Stimulated activated CD4-positive, alpha-beta T cell treated with anti-CD3 and anti-CD28 coated beads, Interleukin-12 subunit alpha, Interleukin-12 subunit beta, amount 100 ng/mL, for 24 hours (primary cell): ENCODE measurements around the gene POMT2.
"Not testable (repeated sequence)": the region's sequence is repeated elsewhere in the genome, so short reads cannot be mapped to it uniquely, and the experiment has no call there.

Experiments
- DNase-seq, 2 experiments: peaks; one replicate each; pipeline ENCODE4 v3.0.0-alpha.2; 2020; ENCODE audit warnings: low read depth in 2 of 2

POMT2 gene

GRCh38 chr14:77296906-77297305 is 23.8 kb downstream of the POMT2 start:
- DNase-seq, result no peak

GRCh38 chr14:77296155-77296554 is 24.5 kb downstream of the POMT2 start:
- no peak for DNase-seq

GRCh38 chr14:77290705-77291104 is 30.0 kb downstream of the POMT2 start:
- DNase-seq, result no peak

- DNase-seq, result no peak
Measured at GRCh38 chr14:77286576-77286975, 34.1 kb downstream of the POMT2 start.

GRCh38 chr14:77284466-77284865 is 36.2 kb downstream of the POMT2 start:
- no peak for DNase-seq

GRCh38 chr14:77284066-77284465 is 36.6 kb downstream of the POMT2 start:
- DNase-seq, result no peak

GRCh38 chr14:77281852-77282410 is 38.8 kb downstream of the POMT2 start:
- DNase-seq, result no peak

GRCh38 chr14:77280921-77281320 is 39.8 kb downstream of the POMT2 start:
- DNase-seq, result not testable (repeated sequence)

- no peak for DNase-seq
Measured at GRCh38 chr14:77279719-77280118, 41.0 kb downstream of the POMT2 start.

- DNase-seq, result no peak
Measured at GRCh38 chr14:77278461-77279230, 42.0 kb downstream of the POMT2 start.

- no peak for DNase-seq
Measured at GRCh38 chr14:77276959-77277358, 43.7 kb downstream of the POMT2 start.

- DNase-seq, result no peak
Measured at GRCh38 chr14:77276295-77276935, 44.3 kb downstream of the POMT2 start.

- no peak for DNase-seq
Measured at GRCh38 chr14:77275601-77276017, 45.1 kb downstream of the POMT2 start.

- no peak for DNase-seq
Measured at GRCh38 chr14:77275041-77275580, 45.6 kb downstream of the POMT2 start.

- DNase-seq, result no peak
Measured at GRCh38 chr14:77273796-77274195, 46.9 kb downstream of the POMT2 start.

- no peak for DNase-seq
Measured at GRCh38 chr14:77272261-77272660, 48.4 kb downstream of the POMT2 start.

GRCh38 chr14:77271113-77271710 is 49.5 kb downstream of the POMT2 start, which contains the start of gene NGB:
Gene NGB, minus strand, starts transcription at chr14:77271206. Its CDS starts 269 bp downstream, at chr14:77270937.
- DNase-seq, result no peak

GRCh38 chr14:77270361-77271112 is 50.1 kb downstream of the POMT2 start:
- DNase-seq, result no peak

GRCh38 chr14:77268989-77269600 is 51.6 kb downstream of the POMT2 start:
- no peak for DNase-seq

- DNase-seq, result no peak
Measured at GRCh38 chr14:77267937-77268699, 52.6 kb downstream of the POMT2 start.
